GM13976 (cell line): ENCODE data around the gene RBFOX2.

Experiments used
- DNase-seq: peaks from one replicate; pipeline ENCODE4 v3.0.0; 2012; ENCODE audit warnings: low spot score
- in situ Hi-C: fragments of 300-500 bp; cut with MboI; formaldehyde crosslinking; loops from one replicate; pipeline ENCODE4 v1.12.0; 2022; ENCODE audit warnings: low sequenced_read_pairs, mixed read lengths, inconsistent platforms; ENCODE audit not compliant: unreplicated experiment
- TF ChIP-seq, protein P1 (sequence below): IDR thresholded peaks from 2 replicates; pipeline ENCODE4 v1.5.1; 2012; ENCODE audit warnings: borderline replicate concordance, mild to moderate bottlenecking; ENCODE audit not compliant: insufficient read depth; ENCODE audit errors: extremely low read depth, missing control alignments, control extremely low read depth

Gene RBFOX2

DNA sequence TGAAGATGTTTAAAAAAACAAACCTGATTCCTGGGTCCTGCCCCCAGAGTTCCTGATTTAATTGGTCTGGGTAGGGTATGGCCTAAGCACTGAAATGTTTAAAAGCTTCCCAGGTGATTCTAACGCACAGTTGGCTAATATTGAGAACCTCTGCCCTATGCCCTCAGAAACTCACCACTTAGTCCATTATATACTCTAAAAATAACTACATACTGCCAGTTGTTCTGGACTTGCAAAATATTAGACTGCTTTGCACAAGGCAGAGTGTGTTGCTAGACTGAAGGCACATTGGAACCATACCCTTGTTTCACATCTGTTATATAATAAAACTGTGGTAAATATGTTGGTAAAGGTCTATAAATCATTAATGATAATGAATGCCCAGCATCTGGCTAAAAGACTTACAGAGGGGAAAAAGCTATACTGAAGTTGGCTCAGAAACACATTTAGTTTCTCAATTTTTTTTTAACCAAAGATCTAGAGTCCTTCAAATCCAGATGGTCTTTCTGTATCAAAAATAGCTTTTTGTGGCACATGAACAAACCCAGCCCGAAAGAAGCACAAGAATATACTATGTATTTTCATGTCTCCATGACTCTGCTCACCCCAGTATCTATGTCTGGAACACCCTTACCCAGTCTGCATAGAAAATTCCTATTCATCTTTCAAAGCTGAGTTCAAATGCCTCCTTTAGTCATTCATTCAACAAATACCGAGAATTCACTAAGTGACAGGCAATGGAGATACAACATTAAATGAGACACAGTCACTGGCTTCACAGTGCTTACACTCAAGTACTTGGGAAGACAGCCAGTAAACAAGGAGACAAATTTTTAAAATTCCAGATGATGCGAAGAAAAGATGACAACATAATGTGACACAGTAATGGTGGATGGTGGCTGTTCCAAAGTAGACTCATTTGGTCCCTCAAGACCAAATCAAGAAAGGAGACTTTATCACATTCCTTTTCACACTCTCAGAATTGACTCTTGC lies 44.1 kb downstream of the RBFOX2 start:
- TF ChIP-seq, protein P1, sequence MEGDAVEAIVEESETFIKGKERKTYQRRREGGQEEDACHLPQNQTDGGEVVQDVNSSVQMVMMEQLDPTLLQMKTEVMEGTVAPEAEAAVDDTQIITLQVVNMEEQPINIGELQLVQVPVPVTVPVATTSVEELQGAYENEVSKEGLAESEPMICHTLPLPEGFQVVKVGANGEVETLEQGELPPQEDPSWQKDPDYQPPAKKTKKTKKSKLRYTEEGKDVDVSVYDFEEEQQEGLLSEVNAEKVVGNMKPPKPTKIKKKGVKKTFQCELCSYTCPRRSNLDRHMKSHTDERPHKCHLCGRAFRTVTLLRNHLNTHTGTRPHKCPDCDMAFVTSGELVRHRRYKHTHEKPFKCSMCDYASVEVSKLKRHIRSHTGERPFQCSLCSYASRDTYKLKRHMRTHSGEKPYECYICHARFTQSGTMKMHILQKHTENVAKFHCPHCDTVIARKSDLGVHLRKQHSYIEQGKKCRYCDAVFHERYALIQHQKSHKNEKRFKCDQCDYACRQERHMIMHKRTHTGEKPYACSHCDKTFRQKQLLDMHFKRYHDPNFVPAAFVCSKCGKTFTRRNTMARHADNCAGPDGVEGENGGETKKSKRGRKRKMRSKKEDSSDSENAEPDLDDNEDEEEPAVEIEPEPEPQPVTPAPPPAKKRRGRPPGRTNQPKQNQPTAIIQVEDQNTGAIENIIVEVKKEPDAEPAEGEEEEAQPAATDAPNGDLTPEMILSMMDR = no peak
- no peak for DNase-seq
- in situ Hi-C loops = no loop called here

DNA sequence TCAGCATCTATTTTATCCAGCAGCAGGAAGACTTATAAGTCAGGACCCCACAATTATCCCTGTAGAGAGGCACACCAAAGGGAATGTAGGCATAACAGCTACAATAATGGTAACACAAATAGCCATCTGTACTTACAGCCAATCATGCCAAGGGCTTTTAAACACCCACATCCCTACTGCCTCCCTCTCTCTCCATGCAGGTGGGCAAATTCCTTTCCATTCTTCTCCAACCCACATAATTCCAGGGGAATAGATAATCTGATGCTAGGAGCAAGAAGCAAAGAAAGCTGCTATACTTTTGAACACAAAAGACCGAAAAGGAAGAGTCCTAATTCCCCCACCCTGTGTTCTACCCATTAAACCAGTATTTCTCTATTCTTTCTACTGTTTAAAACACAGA lies 46.7 kb downstream of the RBFOX2 start:
- in situ Hi-C loops = no loop called here
- TF ChIP-seq, protein P1 = no peak
- DNase-seq = no peak

DNA sequence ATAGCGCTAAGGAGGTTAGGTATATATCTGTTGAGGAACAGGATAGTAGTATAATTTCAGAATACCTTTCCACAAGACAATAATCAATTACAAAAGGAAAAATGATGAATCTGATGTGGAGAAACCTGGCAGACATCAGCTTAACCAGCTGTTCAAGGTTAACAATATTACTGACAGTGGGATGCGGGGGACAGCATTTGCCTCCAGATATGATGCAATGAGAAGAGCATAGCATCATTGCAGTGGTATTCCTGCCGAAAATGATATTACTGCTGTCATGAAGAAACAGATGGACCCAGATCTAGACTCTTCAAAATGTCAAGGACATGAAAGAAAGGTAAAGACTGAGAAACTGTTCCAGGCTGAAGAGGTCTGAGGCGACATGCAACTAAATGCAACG lies 49.7 kb downstream of the RBFOX2 start:
- DNase-seq = no peak
- in situ Hi-C loops = no loop called here
- TF ChIP-seq, protein P1 = no peak

DNA sequence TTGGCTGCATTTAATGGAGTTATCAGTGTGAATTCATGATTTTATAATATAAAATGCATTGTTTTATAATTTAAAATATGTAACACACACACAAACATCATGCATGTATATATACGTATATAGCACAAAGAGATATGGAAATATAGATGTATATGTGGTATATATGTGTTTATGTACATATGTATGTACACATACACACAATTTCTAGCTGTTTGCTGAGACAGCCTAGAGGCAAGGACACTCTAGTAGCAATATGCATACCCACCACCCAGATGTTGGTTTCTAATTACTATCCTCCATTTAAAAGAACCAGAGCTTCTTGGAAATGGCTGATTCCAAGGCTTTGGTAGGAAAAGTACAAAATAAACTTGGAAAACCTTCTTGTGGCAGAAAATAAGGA lies 50.4 kb downstream of the RBFOX2 start:
- in situ Hi-C loops = no loop called here
- TF ChIP-seq, protein P1 = no peak
- no peak for DNase-seq

DNA sequence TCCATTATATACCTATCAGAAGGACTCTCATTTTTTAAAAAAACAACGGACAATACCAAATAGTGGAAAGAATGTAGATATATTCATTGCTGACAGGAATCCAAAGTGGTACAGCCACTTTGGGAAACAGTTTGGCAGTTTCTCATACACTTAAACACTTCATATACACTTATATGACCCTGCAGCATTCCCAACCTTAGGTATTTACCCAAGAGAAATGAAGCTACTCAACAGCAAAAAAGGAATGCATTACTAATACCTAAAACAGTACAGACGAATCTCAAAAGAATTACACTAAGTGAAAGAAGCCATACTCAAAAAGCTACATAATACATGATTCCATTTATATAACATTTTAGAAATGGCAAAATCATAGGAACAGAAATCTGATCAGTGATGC lies 51.5 kb downstream of the RBFOX2 start:
- TF ChIP-seq, protein P1 = no peak
- no peak for DNase-seq
- in situ Hi-C loops = no loop called here

DNA sequence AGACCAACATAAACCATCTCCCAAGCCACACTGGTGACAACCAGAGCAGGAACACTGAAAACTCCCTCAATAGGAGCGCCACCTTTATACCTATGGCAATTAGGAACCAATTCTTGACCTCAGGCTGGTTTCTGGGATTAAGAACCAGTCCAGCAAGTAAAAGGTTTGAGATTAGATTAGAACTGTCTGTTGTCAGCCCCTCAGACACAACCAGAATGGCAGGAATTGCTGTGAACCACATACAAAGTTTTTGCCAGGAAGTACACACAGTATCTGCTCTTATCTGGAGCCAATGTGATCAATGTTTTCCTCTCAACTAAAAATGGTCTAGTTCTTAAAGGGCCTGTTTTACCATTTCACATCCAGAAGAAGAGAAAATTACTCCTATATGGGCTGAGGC lies 55.2 kb downstream of the RBFOX2 start:
- TF ChIP-seq, protein P1 = no peak
- DNase-seq = no peak
- in situ Hi-C loops = no loop called here
